Ectodermal cell (in vitro differentiated cells): ENCODE measurements around the gene NUS1.
"Not testable (repeated sequence)": the region's sequence is repeated elsewhere in the genome, so short reads cannot be mapped to it uniquely, and the experiment has no call there.

Source experiments
- H3K27ac ChIP-seq: 2 replicates; pipeline ENCODE4 v1.7.0; 2013; ENCODE audit warnings: mild to moderate bottlenecking, low read depth, low read length; ENCODE audit not compliant: insufficient read depth, poor library complexity, severe bottlenecking
- H3K27me3 ChIP-seq: 2 replicates; pipeline ENCODE4 v1.7.0; 2013; ENCODE audit warnings: mild to moderate bottlenecking, low read length; ENCODE audit not compliant: insufficient read depth, control insufficient read depth, poor library complexity, severe bottlenecking
- H3K36me3 ChIP-seq: one replicate; pipeline ENCODE4 v1.7.0; 2013; ENCODE audit warnings: low read length; ENCODE audit not compliant: control insufficient read depth, insufficient read depth
- H3K4me1 ChIP-seq: one replicate; pipeline ENCODE4 v1.7.0; 2013; ENCODE audit warnings: low read length; ENCODE audit not compliant: control insufficient read depth, insufficient read depth
- H3K4me3 ChIP-seq: 2 replicates; pipeline ENCODE4 v1.7.0; 2013; ENCODE audit warnings: low read depth, low read length, control low read depth; ENCODE audit not compliant: insufficient read depth
- H3K9me3 ChIP-seq: 2 replicates; pipeline ENCODE4 v1.7.0; 2013; ENCODE audit warnings: mild to moderate bottlenecking, low read length, moderate library complexity; ENCODE audit not compliant: control insufficient read depth
- WGBS, 2 experiments: methylation state at CpG; one replicate each; pipeline ENCODE4 v1.1.7; 2013; ENCODE audit warnings: missing lambda C conversion rate in 2 of 2; 5-methylcytosine and 5-hydroxymethylcytosine counted together

The NUS1 gene

DNA sequence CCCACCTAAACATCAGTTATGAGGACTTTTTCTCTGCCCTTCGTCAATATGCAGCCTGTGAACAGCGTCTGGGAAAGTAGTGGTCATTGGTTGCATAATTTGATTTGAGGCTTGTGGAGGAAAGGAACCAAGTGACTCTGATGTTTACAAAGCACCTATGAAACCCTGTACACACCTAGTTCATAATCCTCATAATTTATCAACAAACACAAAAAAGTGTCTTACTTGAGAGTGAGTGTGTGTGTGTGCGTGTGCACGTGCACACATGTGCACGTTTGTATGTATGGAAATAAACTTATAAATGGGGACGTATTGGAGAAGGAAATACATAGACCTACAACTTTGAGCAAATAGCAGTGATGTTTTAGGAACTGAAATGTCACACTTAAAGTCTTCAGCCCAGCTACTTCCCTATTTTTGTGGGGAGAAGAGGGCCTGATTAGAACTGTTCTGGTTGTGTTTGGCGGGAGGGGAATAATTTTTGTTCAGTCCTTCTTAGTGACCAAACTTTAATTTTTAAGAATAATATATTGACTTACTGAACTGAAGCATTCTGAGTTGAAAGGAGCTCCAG, 31.8 kb downstream of the NUS1 start:
- 88% methylated on average over 3 of the region's 7 CpGs; no CpG with 5 or more reads in 1 of the 2 experiments for WGBS, 2 experiments
- H3K27ac ChIP-seq, H3K9me3 ChIP-seq, H3K4me1 ChIP-seq, H3K4me3 ChIP-seq, H3K27me3 ChIP-seq: not testable (repeated sequence)
- peaks cover 15% of the 10 kb centered on the region for H3K36me3 ChIP-seq

- Histone ChIP-seq H3K4me1 (no peaks in the 10 kb centered on the region), H3K4me3 (no peak overlapping the region), H3K27ac (no peak overlapping the region), H3K27me3 (no peaks in the 10 kb centered on the region), H3K9me3 (no peaks in the 10 kb centered on the region), H3K36me3 (no peaks in the 10 kb centered on the region)
Observed at GRCh38 chr6:117711369-117711768, 36.1 kb downstream of the NUS1 start.

DNA sequence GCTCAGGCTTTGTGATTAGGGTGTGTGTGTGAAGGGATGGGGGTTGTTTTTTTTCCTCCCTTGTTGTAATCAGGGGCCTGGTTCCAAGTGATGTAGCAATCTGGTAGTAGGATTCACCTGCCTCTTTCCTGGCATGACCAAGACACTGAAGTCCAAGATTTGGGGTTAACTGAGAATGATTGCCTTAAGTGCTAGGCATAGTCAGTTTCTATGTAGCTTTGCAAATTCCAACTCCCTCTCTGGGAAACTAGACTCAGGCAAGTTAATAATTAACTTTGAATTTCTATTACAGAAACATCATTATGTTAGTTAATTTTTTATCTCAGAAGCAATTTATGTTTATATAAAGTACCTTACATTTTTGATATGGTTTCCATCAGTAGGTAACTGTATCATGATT, 43.6 kb downstream of the NUS1 start:
- Histone ChIP-seq H3K27me3 (no peaks in the 10 kb centered on the region), H3K36me3 (no peaks in the 10 kb centered on the region), H3K4me3 (no peak overlapping the region), H3K27ac (no peak overlapping the region), H3K9me3 (no peaks in the 10 kb centered on the region), H3K4me1 (no peaks in the 10 kb centered on the region)

DNA sequence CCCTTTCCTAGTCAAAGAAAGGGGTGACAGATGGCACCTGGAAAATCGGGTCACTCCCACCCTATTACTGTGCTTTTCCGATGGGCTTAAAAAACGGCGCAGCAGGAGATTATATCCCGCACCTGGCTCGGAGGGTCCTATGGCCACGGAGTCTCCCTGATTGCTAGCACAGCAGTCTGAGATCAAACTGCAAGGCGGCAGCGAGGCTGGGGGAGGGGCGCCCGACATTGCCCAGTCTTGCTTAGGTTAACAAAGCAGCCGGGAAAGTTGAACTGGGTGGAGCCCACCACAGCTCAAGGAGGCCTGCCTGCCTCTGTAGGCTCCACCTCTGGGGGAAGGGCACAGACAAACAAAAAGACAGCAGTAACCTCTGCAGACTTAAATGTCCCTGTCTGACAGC, 46.3 kb downstream of the NUS1 start:
- WGBS, 2 experiments = 93 to 95% methylated on average over 12 of the region's 12 CpGs
- not testable (repeated sequence) for H3K27ac ChIP-seq, H3K27me3 ChIP-seq, H3K4me3 ChIP-seq, H3K9me3 ChIP-seq, H3K36me3 ChIP-seq, H3K4me1 ChIP-seq

- Histone ChIP-seq H3K9me3 (no peaks in the 10 kb centered on the region), H3K4me3 (no peak overlapping the region), H3K27me3 (no peaks in the 10 kb centered on the region), H3K4me1 (no peaks in the 10 kb centered on the region), H3K36me3 (no peaks in the 10 kb centered on the region), H3K27ac (no peak overlapping the region)
- WGBS, 2 experiments = 100% methylated on average over 1 of the region's 1 CpG
Observed at GRCh38 chr6:117728626-117729025, 53.4 kb downstream of the NUS1 start.

DNA sequence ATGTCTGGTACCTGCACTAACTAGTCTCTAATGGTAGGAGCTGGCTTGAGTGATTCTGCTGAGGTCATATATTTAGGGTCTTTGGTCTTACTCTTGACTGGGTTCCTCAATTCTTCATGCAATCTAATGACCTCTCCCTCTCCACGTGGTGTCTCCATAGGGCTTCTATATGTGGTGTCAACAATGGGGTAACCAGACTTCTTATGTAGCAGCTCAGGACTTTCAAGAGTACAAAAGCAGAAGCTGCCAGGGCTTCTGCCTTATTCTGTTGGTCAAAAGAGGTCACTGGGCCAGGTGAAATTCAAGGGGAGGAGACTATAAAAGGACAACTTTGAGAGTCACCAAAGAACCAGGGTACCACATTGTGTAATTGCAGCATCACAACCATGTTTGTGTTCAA, 54.3 kb downstream of the NUS1 start:
- 79 to 91% methylated on average over 1 of the region's 1 CpG for WGBS, 2 experiments
- Histone ChIP-seq H3K4me3 (no peak overlapping the region), H3K36me3 (no peaks in the 10 kb centered on the region), H3K9me3 (no peaks in the 10 kb centered on the region), H3K27me3 (no peaks in the 10 kb centered on the region), H3K4me1 (no peaks in the 10 kb centered on the region), H3K27ac (no peak overlapping the region)

GRCh38 chr6:117733341-117733740, 58.1 kb downstream of the NUS1 start:
- Histone ChIP-seq H3K27me3 (no peaks in the 10 kb centered on the region), H3K4me3 (no peak overlapping the region), H3K27ac (no peak overlapping the region), H3K9me3 (no peaks in the 10 kb centered on the region), H3K4me1 (no peaks in the 10 kb centered on the region), H3K36me3 (no peaks in the 10 kb centered on the region)
- WGBS, 2 experiments = 88% methylated on average over 1 of the region's 1 CpG; no CpG with 5 or more reads in 1 of the 2 experiments

DNA sequence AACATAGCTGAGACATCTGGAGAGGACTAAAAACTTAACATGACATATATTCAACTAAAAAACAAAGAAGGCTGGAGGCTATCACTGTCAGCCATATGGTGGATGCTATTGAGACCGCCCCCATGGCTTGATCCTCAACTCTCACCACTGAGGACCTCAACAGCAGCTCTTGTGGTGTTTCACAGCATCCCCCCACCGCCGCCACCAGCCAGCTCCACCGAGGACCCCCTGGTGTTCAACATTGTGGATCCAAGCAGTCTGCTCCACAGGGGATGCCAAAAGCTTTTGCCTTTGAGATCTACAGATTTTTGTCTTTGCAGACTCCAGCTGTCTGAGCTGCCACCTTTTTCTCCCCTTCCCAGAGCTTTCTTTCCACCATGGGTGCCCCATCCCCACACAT, 64.6 kb downstream of the NUS1 start:
- H3K27me3 ChIP-seq = no peaks in the 10 kb centered on the region
- H3K9me3 ChIP-seq = no peaks in the 10 kb centered on the region
- H3K4me3 ChIP-seq = no peak overlapping the region
- H3K36me3 ChIP-seq = no peaks in the 10 kb centered on the region
- 55 to 61% methylated on average over 4 of the region's 4 CpGs for WGBS, 2 experiments
- H3K27ac ChIP-seq = no peak overlapping the region
- H3K4me1 ChIP-seq = no peaks in the 10 kb centered on the region

- H3K9me3 ChIP-seq = no peaks in the 10 kb centered on the region
- WGBS, 2 experiments = 29 to 30% methylated on average over 2 of the region's 2 CpGs
- H3K4me1 ChIP-seq = no peaks in the 10 kb centered on the region
- no peak overlapping the region for H3K27ac ChIP-seq
- no peaks in the 10 kb centered on the region for H3K36me3 ChIP-seq
- no peak overlapping the region for H3K4me3 ChIP-seq
- H3K27me3 ChIP-seq = no peaks in the 10 kb centered on the region
Observed at GRCh38 chr6:117740605-117741004, 65.3 kb downstream of the NUS1 start.

GRCh38 chr6:117750675-117751074, 75.4 kb downstream of the NUS1 start:
- 86 to 90% methylated on average over 25 of the region's 25 CpGs for WGBS, 2 experiments
- H3K9me3 ChIP-seq, H3K27me3 ChIP-seq, H3K36me3 ChIP-seq, H3K4me1 ChIP-seq, H3K4me3 ChIP-seq, H3K27ac ChIP-seq: not testable (repeated sequence)
